GM12892 (cell line): ENCODE measurements around the gene MTHFSD.

Experiments used
- POLR2A ChIP-seq: IDR thresholded peaks from 2 replicates; pipeline ENCODE4 v1.6.1; 2011; ENCODE audit warnings: low read depth, low read length, control low read depth
- POLR2AphosphoS5 ChIP-seq: IDR thresholded peaks from 2 replicates; pipeline ENCODE4 v1.6.1; 2011; ENCODE audit warnings: low read depth, low read length, control low read depth
- TAF1 ChIP-seq: IDR thresholded peaks from 2 replicates; pipeline ENCODE4 v1.6.1; 2011; ENCODE audit warnings: low read depth, mild to moderate bottlenecking, control low read depth, low read length, borderline replicate concordance

- TF ChIP-seq POLR2AphosphoS5 (no peak), POLR2A (no peak), TAF1 (no peak)
Measured at GRCh38 chr16:86512860-86513470, 42.1 kb downstream of the MTHFSD start.
